Sigmoid colon (tissue), 7 donors: ENCODE results near the gene DRC3. TPM values are rescaled to one million over a fixed set of nuclear protein-coding genes. Genes with fewer than 3 reads are reported as not detected.

ENCODE experiments used
- DNase-seq: peaks from one replicate; pipeline ENCODE4 v3.0.0-alpha.2; 2019
- H3K27ac ChIP-seq, 4 donors: fragments of 200-600 bp; sonication (generic); one replicate each; pipeline ENCODE4 v1.5.1; 2016 to 2019; ENCODE audit warnings: mild to moderate bottlenecking in 1 of 4
- H3K27me3 ChIP-seq, 3 donors: fragments of 200-600 bp; sonication (generic); one replicate each; pipeline ENCODE4 v1.5.1; 2019; ENCODE audit warnings: mild to moderate bottlenecking in 1 of 3
- H3K36me3 ChIP-seq, 4 donors: fragments of 200-600 bp; sonication (generic); one replicate each; pipeline ENCODE4 v1.5.1; 2016 to 2019
- H3K4me1 ChIP-seq, 4 donors: fragments of 200-600 bp; sonication (generic); one replicate each; pipeline ENCODE4 v1.5.1; 2017 to 2019
- H3K4me3 ChIP-seq, 4 donors: fragments of 200-600 bp; sonication (generic); one replicate each; pipeline ENCODE4 v1.5.1; 2017 to 2019; ENCODE audit warnings: mild to moderate bottlenecking in 2 of 4, moderate library complexity in 1 of 4
- H3K9me3 ChIP-seq, 4 donors: fragments of 200-600 bp in 3 of 4; sonication (generic) in 3 of 4; one replicate each; pipeline versions ENCODE4 v1.5.1 to v1.6.1; 2013 to 2019
- EP300 ChIP-seq, 4 donors: sonication (generic); formaldehyde crosslinking; IDR thresholded peaks; one replicate each; pipeline ENCODE4 v1.6.1; 2017; ENCODE audit warnings: antibody characterized with exemption in 4 of 4
- POLR2A ChIP-seq, 2 donors: fragments of 450-650 bp; IDR thresholded peaks; one replicate each; pipeline ENCODE4 v1.6.1; 2016; ENCODE audit warnings: antibody characterized with exemption in 2 of 2, mild to moderate bottlenecking in 2 of 2, moderate library complexity in 2 of 2
- POLR2AphosphoS5 ChIP-seq, 4 donors: sonication (generic); formaldehyde crosslinking; IDR thresholded peaks; one replicate each; pipeline ENCODE4 v1.6.1; 2017; ENCODE audit warnings: antibody characterized with exemption in 4 of 4
- WGBS, 2 donors: extraction: QIAGEN DNeasy Blood & Tissue Kit; methylation state at CpG; one replicate each; pipeline ENCODE4 v1.1.7; 2013; 5-methylcytosine and 5-hydroxymethylcytosine counted together
- intact Hi-C: fragments of 100-400 bp; cut with DNase I; formaldehyde crosslinking; loops from one replicate; pipeline ENCODE4 v1.15.1; 2023
- polyA plus RNA-seq, 3 donors: library from polyadenylated mRNA; stranded (reverse); fragments of 200-250 nt; gene quantifications; one replicate each; pipeline ENCODE4 v1.2.3, GENCODE V29; 2013
- total RNA-seq, 4 donors: library from RNA; depleted of rRNA; stranded (reverse); fragments of >200 nt; gene quantifications; one replicate each; pipeline ENCODE4 v1.1.0, GENCODE V29; 2016
- TF ChIP-seq, protein P1 (sequence below), 4 experiments: fragments of 450-650 bp in 3 of 4; fragments of 200-600 bp in 1 of 4; IDR thresholded peaks; one replicate each; pipeline ENCODE4 v1.5.1; 2016 to 2019; ENCODE audit warnings: antibody characterized with exemption in 4 of 4, mild to moderate bottlenecking in 3 of 4, moderate library complexity in 2 of 4
- donor health status: healthy with polysubstance abuse.
- donor health status: Bipolar disorder and iron deficiency.
- donor health status: healthy.

The DRC3 gene
- total and polyA plus RNA-seq, 7 donors, result 0.36 to 6.1 (median 1.6) TPM; not detected in 2

DNA sequence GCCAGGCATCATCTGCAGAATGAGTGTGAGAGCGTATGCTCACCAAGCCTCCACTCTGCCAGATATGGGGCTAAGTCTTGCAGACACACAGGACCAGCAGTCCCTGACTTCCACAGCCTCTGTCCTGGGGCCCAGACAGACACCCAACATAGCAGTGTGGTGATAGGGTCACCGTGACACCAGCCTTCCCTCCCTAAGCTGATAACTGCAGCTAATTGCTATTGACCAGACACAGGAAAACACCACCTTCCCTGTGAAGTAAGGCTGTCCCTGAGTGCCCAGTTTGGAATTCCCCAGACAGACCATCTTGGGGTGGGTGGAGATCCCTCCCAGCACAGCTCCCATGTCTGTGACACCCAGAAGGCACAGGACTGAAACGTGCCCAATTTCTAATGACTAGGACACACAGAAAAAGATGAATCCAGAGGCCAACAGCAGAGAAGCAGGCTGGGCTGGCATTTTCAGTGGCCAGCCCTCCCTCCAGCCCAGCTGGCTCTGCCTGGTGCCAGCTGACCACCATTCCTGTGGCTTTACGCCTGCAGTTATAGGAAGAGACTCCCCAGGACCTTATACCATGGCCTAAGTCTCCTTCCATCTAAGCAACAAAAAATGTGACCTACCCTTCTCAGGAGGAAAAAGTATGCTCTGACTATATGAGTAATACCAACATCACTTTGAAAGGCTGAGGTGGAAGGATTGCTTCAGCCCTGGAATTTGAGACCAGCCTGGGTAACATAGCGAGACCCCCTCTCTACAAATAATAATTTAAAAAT, 36.0 kb downstream of the DRC3 start:
- WGBS, 2 donors, result 84 to 95% methylated on average over 5 of the region's 5 CpGs
- Histone ChIP-seq H3K9me3 (no peaks in the 10 kb centered on the region), H3K36me3 (peaks cover 0 to 14% (median 3%) of the 10 kb centered on the region in 4 donors), H3K4me3 (no peak overlapping the region), H3K27me3 (no peaks in the 10 kb centered on the region), H3K4me1 (no peaks in the 10 kb centered on the region), H3K27ac (no peak overlapping the region)
- TF ChIP-seq POLR2A (IDR thresholded peaks at IDR 0.05), result no peak
- DNase-seq, result no peak
- intact Hi-C loops, result no loop called here

DNA sequence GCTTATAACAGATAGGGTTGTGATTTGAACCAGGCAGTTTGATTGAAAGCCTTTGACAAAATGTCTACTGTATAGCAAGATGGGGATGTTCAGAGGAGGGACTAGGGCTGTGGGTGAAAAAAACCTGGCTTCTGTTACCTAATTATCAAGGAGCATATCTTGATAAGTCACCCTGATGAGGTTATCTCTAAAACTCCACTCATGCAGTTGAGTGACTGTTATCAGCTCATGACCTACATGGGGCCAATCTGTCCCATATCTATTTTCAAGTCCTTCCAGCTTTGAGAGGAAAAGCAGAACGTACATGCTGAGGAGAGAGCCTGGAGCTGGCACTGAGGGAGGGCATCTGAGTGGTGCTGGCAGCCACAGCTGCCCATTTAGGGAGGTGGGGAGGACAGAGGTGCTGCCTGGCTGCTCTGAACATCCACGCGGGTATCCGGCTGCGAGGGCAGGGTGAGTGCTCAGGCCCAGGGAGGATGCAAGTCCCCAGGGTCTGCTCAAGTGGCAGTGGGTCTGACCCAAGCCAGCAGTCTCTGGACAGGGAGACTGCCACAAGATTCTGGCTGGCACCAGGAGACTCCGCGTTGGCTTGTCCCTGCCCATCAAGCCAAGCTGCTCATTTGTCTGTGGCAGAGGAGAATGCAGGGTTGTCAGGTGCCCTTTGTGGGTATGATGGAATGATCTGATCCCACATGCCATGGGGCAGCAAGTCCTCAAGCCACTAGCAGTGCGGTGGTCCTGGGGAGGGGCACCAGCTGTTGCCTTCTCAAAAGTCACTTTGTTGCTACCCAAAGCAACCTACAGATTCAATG, 37.2 kb downstream of the DRC3 start:
- no peak overlapping the region for H3K27ac ChIP-seq
- peaks cover 0 to 14% (median 3%) of the 10 kb centered on the region in 4 donors for H3K36me3 ChIP-seq
- H3K27me3 ChIP-seq, result no peaks in the 10 kb centered on the region
- H3K4me1 ChIP-seq, result no peaks in the 10 kb centered on the region
- intact Hi-C loops, result no loop called here
- WGBS, 2 donors, result 86 to 97% methylated on average over 8 of the region's 8 CpGs
- H3K4me3 ChIP-seq, result no peak overlapping the region
- no peaks in the 10 kb centered on the region for H3K9me3 ChIP-seq
- TF ChIP-seq, protein P1, sequence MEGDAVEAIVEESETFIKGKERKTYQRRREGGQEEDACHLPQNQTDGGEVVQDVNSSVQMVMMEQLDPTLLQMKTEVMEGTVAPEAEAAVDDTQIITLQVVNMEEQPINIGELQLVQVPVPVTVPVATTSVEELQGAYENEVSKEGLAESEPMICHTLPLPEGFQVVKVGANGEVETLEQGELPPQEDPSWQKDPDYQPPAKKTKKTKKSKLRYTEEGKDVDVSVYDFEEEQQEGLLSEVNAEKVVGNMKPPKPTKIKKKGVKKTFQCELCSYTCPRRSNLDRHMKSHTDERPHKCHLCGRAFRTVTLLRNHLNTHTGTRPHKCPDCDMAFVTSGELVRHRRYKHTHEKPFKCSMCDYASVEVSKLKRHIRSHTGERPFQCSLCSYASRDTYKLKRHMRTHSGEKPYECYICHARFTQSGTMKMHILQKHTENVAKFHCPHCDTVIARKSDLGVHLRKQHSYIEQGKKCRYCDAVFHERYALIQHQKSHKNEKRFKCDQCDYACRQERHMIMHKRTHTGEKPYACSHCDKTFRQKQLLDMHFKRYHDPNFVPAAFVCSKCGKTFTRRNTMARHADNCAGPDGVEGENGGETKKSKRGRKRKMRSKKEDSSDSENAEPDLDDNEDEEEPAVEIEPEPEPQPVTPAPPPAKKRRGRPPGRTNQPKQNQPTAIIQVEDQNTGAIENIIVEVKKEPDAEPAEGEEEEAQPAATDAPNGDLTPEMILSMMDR (IDR thresholded peaks at IDR 0.05), result no peak
- TF ChIP-seq POLR2AphosphoS5 (IDR thresholded peaks at IDR 0.05) (no peak), EP300 (IDR thresholded peaks at IDR 0.05) (no peak), POLR2A (IDR thresholded peaks at IDR 0.05) (no peak)
- DNase-seq, result no peak

DNA sequence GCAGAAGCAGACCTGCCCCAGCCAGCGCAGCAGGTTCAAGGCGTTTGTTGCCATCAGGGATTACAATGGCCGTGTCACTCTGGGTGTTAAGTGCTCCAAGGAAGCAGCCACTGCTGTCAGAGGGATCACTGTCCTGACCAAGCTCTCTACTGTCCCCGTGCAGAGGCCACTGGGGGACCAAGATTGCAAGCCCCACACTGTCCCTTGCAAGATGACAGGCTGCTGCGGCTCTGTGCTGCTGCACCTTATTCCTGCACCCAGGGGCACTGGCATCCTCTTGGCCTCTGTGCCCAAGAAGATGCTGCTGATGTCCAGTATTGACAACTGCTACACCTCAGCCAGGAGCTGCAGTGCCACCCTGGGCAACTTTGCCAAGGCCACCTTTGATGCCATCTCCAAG, 38.6 kb downstream of the DRC3 start:
- H3K27me3 ChIP-seq, result no peaks in the 10 kb centered on the region
- intact Hi-C loops, result no loop called here
- H3K4me1 ChIP-seq, result no peaks in the 10 kb centered on the region
- H3K4me3 ChIP-seq, result no peak overlapping the region
- DNase-seq, result no peak
- no peaks in the 10 kb centered on the region for H3K9me3 ChIP-seq
- TF ChIP-seq POLR2A (IDR thresholded peaks at IDR 0.05), result no peak
- TF ChIP-seq, protein P1 (IDR thresholded peaks at IDR 0.05), result no peak
- TF ChIP-seq EP300 (IDR thresholded peaks at IDR 0.05), result no peak
- H3K27ac ChIP-seq, result no peak overlapping the region
- peaks cover 0 to 20% (median 3%) of the 10 kb centered on the region in 4 donors for H3K36me3 ChIP-seq
- 94 to 96% methylated on average over 5 of the region's 5 CpGs for WGBS, 2 donors

DNA sequence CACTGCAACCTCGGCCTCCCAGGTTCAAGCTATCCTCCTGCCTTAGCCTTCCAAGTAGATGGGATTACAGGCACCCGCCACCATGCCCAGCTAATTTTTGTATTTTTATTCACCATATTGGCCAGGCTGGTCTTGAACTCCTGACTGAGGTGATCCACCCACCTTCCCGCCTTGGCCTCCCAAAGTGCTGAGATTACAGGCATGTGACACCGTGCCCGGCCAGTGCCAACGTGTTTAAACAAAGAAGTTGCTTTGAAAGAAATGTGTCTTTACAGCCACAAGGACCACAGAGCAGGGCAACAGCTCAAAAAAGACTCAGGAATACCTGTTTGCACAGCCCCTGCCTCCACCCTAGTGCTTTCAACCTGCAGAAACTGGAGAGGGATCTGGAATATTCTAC, 41.3 kb downstream of the DRC3 start:
- TF ChIP-seq EP300 (IDR thresholded peaks at IDR 0.05) (no peak), POLR2A (IDR thresholded peaks at IDR 0.05) (no peak), POLR2AphosphoS5 (IDR thresholded peaks at IDR 0.05) (no peak)
- TF ChIP-seq, protein P1 (IDR thresholded peaks at IDR 0.05), result no peak
- Histone ChIP-seq H3K9me3 (no peaks in the 10 kb centered on the region), H3K36me3 (peaks cover 0 to 13% (median 5%) of the 10 kb centered on the region in 4 donors), H3K27me3 (no peaks in the 10 kb centered on the region), H3K27ac (no peak overlapping the region), H3K4me1 (peaks cover 0 to under 1% (median 0%) of the 10 kb centered on the region in 4 donors), H3K4me3 (no peak overlapping the region)
- WGBS, 2 donors, result 96 to 97% methylated on average over 6 of the region's 6 CpGs
- intact Hi-C loops, result no loop called here
- no peak for DNase-seq

DNA sequence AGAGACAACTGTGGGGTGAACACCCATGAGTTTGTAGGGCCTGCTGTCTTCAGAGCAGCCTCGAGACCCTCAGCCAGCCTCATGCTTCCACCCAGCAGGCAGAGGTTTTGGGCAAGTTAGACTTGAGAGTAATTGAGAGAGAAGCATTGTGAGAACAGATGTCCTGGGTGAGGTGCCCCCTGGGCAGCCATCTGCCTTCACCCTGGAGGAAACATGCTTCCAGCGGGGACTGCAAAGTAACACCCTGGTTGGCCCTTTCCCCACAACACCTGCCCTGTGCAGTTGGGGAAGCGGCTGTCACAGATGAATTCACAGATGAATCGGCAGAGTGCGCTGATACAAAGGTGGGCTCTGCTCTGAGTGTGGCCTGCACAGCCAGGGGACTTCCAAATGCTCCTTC, 42.9 kb downstream of the DRC3 start:
- H3K27ac ChIP-seq, result no peak overlapping the region
- no peak for TF ChIP-seq POLR2AphosphoS5 (IDR thresholded peaks at IDR 0.05)
- TF ChIP-seq, protein P1 (IDR thresholded peaks at IDR 0.05), result no peak
- no peak for TF ChIP-seq POLR2A (IDR thresholded peaks at IDR 0.05)
- TF ChIP-seq EP300 (IDR thresholded peaks at IDR 0.05), result no peak
- peaks cover 0 to 16% (median 5%) of the 10 kb centered on the region in 4 donors for H3K36me3 ChIP-seq
- no peaks in the 10 kb centered on the region for H3K9me3 ChIP-seq
- H3K4me3 ChIP-seq, result no peak overlapping the region
- WGBS, 2 donors, result 92 to 97% methylated on average over 5 of the region's 5 CpGs
- intact Hi-C loops, result no loop called here
- H3K4me1 ChIP-seq, result peaks cover 0 to 9% (median 0%) of the 10 kb centered on the region in 4 donors
- no peak for DNase-seq
- no peaks in the 10 kb centered on the region for H3K27me3 ChIP-seq
